Natural killer cell treated with Interleukin-12 subunit alpha and Interleukin-12 subunit beta and Interleukin-15 and Interleukin-18, amount 100 ng/mL, for 72 hours (primary cell): Measurements from ENCODE around the gene RPL10A. TPM values are rescaled to one million over a fixed set of nuclear protein-coding genes. Genes with fewer than 3 reads are reported as not detected.
A peak's percentile ranks its signal among the peaks of the same experiment; 100 is the strongest.
"Not testable (repeated sequence)": the region's sequence is repeated elsewhere in the genome, so short reads cannot be mapped to it uniquely, and the experiment has no call there.

ENCODE experiments used
- ATAC-seq, 2 donors: fragments of 150-1000 bp; cut with Tn5 transposase in 1 of 2; sonication (Bioruptor Pico), chemical (Tn5 transposase) in 1 of 2; 2 replicates each; pipeline ENCODE4 v1.10.0; 2021
- DNase-seq: peaks from one replicate; pipeline ENCODE4 v3.0.0; 2022; ENCODE audit warnings: low spot score
- H3K27ac Mint-ChIP-seq, 2 donors: 1 replicate in 1 of 2; 2 replicates in 1 of 2; pipeline ENCODE4 v1.8.0; 2022; ENCODE audit warnings: mixed read lengths in 2 of 2, mild to moderate bottlenecking in 1 of 2, moderate library complexity in 1 of 2
- H3K27me3 Mint-ChIP-seq, 2 donors: 1 replicate in 1 of 2; 2 replicates in 1 of 2; pipeline ENCODE4 v1.8.0; 2022; ENCODE audit warnings: mixed read lengths in 2 of 2
- H3K36me3 Mint-ChIP-seq: one replicate; pipeline ENCODE4 v1.8.0; 2022; ENCODE audit warnings: mixed read lengths
- H3K4me1 Mint-ChIP-seq, 2 donors: 1 replicate in 1 of 2; 2 replicates in 1 of 2; pipeline ENCODE4 v1.8.0; 2022; ENCODE audit warnings: low read depth in 2 of 2, mixed read lengths in 2 of 2, mild to moderate bottlenecking in 1 of 2
- H3K4me3 Mint-ChIP-seq: one replicate; pipeline ENCODE4 v1.8.0; 2022; ENCODE audit warnings: mixed read lengths
- H3K9me3 Mint-ChIP-seq: 2 replicates; pipeline ENCODE4 v1.8.0; 2022; ENCODE audit warnings: mixed read lengths
- total RNA-seq, 2 donors: library from RNA; stranded (reverse); gene quantifications; one replicate each; pipeline ENCODE4 v1.2.3, GENCODE V29; 2022

Gene RPL10A
- total RNA-seq, 2 donors from 2014 or later = 874 to 1,110 TPM

- not testable (repeated sequence) for H3K27ac Mint-ChIP-seq, H3K4me1 Mint-ChIP-seq, H3K27me3 Mint-ChIP-seq, H3K4me3 Mint-ChIP-seq, H3K9me3 Mint-ChIP-seq, H3K36me3 Mint-ChIP-seq, DNase-seq, ATAC-seq
Measured at GRCh38 chr6:35438378-35439065, 29.7 kb upstream of the RPL10A start.

GRCh38 chr6:35439308-35439707, 28.9 kb upstream of the RPL10A start:
- no peak overlapping the region for H3K27ac Mint-ChIP-seq
- H3K27me3 Mint-ChIP-seq = no peaks in the 10 kb centered on the region
- no peaks in the 10 kb centered on the region for H3K36me3 Mint-ChIP-seq
- no peaks in the 10 kb centered on the region for H3K4me1 Mint-ChIP-seq
- H3K9me3 Mint-ChIP-seq = no peaks in the 10 kb centered on the region
- no peak for ATAC-seq
- H3K4me3 Mint-ChIP-seq = no peak overlapping the region
- DNase-seq = no peak

- Mint-ChIP-seq H3K9me3 (no peaks in the 10 kb centered on the region), H3K4me1 (no peaks in the 10 kb centered on the region), H3K27me3 (no peaks in the 10 kb centered on the region), H3K4me3 (no peak overlapping the region), H3K36me3 (no peaks in the 10 kb centered on the region), H3K27ac (no peak overlapping the region)
- ATAC-seq (peak in 1 of 2 donors; percentile 21), DNase-seq (no peak)
Measured at GRCh38 chr6:35441205-35441604, 27.0 kb upstream of the RPL10A start.

- Mint-ChIP-seq H3K4me3 (no peak overlapping the region), H3K27me3 (no peaks in the 10 kb centered on the region), H3K36me3 (no peaks in the 10 kb centered on the region), H3K4me1 (no peaks in the 10 kb centered on the region), H3K27ac (no peak overlapping the region), H3K9me3 (no peaks in the 10 kb centered on the region)
- ATAC-seq (no peak), DNase-seq (no peak)
Measured at GRCh38 chr6:35441642-35442041, 26.6 kb upstream of the RPL10A start.

- H3K36me3 Mint-ChIP-seq = no peaks in the 10 kb centered on the region
- no peak for ATAC-seq
- no peak overlapping the region for H3K4me3 Mint-ChIP-seq
- no peak overlapping the region for H3K27ac Mint-ChIP-seq
- DNase-seq = no peak
- no peaks in the 10 kb centered on the region for H3K9me3 Mint-ChIP-seq
- no peaks in the 10 kb centered on the region for H3K27me3 Mint-ChIP-seq
- no peaks in the 10 kb centered on the region for H3K4me1 Mint-ChIP-seq
Measured at GRCh38 chr6:35442693-35443092, 25.5 kb upstream of the RPL10A start.

GRCh38 chr6:35443341-35444030, 24.7 kb upstream of the RPL10A start:
- Mint-ChIP-seq H3K9me3 (no peaks in the 10 kb centered on the region), H3K27ac (no peak overlapping the region)

GRCh38 chr6:35445691-35446090, 22.5 kb upstream of the RPL10A start:
- no peak for DNase-seq
- Mint-ChIP-seq H3K4me1 (peaks cover 0 to 5% of the 10 kb centered on the region in 2 donors), H3K9me3 (no peaks in the 10 kb centered on the region), H3K27me3 (no peaks in the 10 kb centered on the region), H3K27ac (peak overlapping the region in 1 of 2 donors; percentile 27), H3K36me3 (no peaks in the 10 kb centered on the region), H3K4me3 (no peak overlapping the region)
- ATAC-seq = peak; percentile 49 to 61

More at GRCh38 chr6:35443341-35444030, 24.7 kb upstream of the RPL10A start:
- no peak for ATAC-seq
- Mint-ChIP-seq H3K36me3 (no peaks in the 10 kb centered on the region), H3K4me1 (no peaks in the 10 kb centered on the region), H3K27me3 (no peaks in the 10 kb centered on the region), H3K4me3 (no peak overlapping the region)
- no peak for DNase-seq

GRCh38 chr6:35448191-35448590, 20.0 kb upstream of the RPL10A start:
- ATAC-seq (no peak), DNase-seq (no peak)
- Mint-ChIP-seq H3K27me3 (no peaks in the 10 kb centered on the region), H3K4me3 (no peak overlapping the region), H3K27ac (no peak overlapping the region), H3K9me3 (no peaks in the 10 kb centered on the region), H3K4me1 (peaks cover 13 to 15% of the 10 kb centered on the region in 2 donors), H3K36me3 (no peaks in the 10 kb centered on the region)

- DNase-seq (no peak), ATAC-seq (peak; percentile 56 to 62)
- Mint-ChIP-seq H3K4me1 (peaks cover 16 to 17% of the 10 kb centered on the region in 2 donors), H3K36me3 (no peaks in the 10 kb centered on the region), H3K4me3 (no peak overlapping the region), H3K27ac (no peak overlapping the region), H3K27me3 (no peaks in the 10 kb centered on the region), H3K9me3 (no peaks in the 10 kb centered on the region)
Measured at GRCh38 chr6:35449287-35449881, 18.8 kb upstream of the RPL10A start.

GRCh38 chr6:35451354-35452182, 16.6 kb upstream of the RPL10A start:
- H3K27ac Mint-ChIP-seq = peak overlapping the region; percentile 7 to 76
- H3K4me1 Mint-ChIP-seq = peaks cover 16 to 30% of the 10 kb centered on the region in 2 donors
- no peak for DNase-seq
- no peak for ATAC-seq
- no peaks in the 10 kb centered on the region for H3K36me3 Mint-ChIP-seq
- peak overlapping the region; percentile 82 for H3K4me3 Mint-ChIP-seq
- H3K27me3 Mint-ChIP-seq = no peaks in the 10 kb centered on the region
- no peaks in the 10 kb centered on the region for H3K9me3 Mint-ChIP-seq

GRCh38 chr6:35452183-35453090, 15.8 kb upstream of the RPL10A start, which contains the start of gene FANCE:
FANCE (plus strand) TSS chr6:35452338; CDS start chr6:35452546, 208 bp downstream.
- Mint-ChIP-seq H3K4me3 (peak within 1 kb of the TSS; percentile 88), H3K27ac (peak within 1 kb of the TSS; percentile 28 to 76), H3K4me1 (peaks cover 16 to 30% of the 10 kb centered on the region in 2 donors), H3K27me3 (no peaks in the 10 kb centered on the region), H3K36me3 (no peaks in the 10 kb centered on the region), H3K9me3 (no peaks in the 10 kb centered on the region)
- ATAC-seq (peak; percentile 97 to 98), DNase-seq (peak; percentile 97)

- Mint-ChIP-seq H3K36me3 (no peaks in the 10 kb centered on the region), H3K27ac (peak overlapping the region; percentile 28 to 64), H3K27me3 (no peaks in the 10 kb centered on the region), H3K9me3 (no peaks in the 10 kb centered on the region), H3K4me1 (peaks cover 16 to 30% of the 10 kb centered on the region in 2 donors), H3K4me3 (peak overlapping the region; percentile 88)
- ATAC-seq = no peak
- DNase-seq = no peak
Measured at GRCh38 chr6:35453236-35453635, 15.0 kb upstream of the RPL10A start.
